Spleen (tissue), 11 donors: ENCODE results near the gene BLID. TPM values are rescaled to one million over a fixed set of nuclear protein-coding genes. Genes with fewer than 3 reads are reported as not detected.

Source experiments
- DNase-seq: peaks from one replicate; pipeline ENCODE4 v3.0.0-alpha.2; 2020
- H3K27ac ChIP-seq, 8 donors: fragments of 200-600 bp; sonication (generic) in 7 of 8; 1 replicate in 4 of 8; 2 replicates in 4 of 8; pipeline versions ENCODE4 v1.5.0 to v1.8.0; 2016 to 2021; ENCODE audit warnings: inconsistent platforms in 4 of 8, mild to moderate bottlenecking in 4 of 8, moderate library complexity in 1 of 8
- H3K27me3 ChIP-seq, 7 donors: fragments of 200-600 bp; sonication (generic) in 6 of 7; replicated peaks in 1 of 7; 1 replicate in 4 of 7; 2 replicates in 3 of 7; pipeline versions ENCODE4 v1.5.0 to v1.8.0; 2016 to 2021; ENCODE audit warnings: inconsistent platforms in 3 of 7, mild to moderate bottlenecking in 1 of 7
- H3K36me3 ChIP-seq, 6 donors: fragments of 200-600 bp; sonication (generic) in 5 of 6; 1 replicate in 4 of 6; 2 replicates in 2 of 6; pipeline versions ENCODE4 v1.5.0 to v1.8.0; 2016 to 2021; ENCODE audit warnings: inconsistent platforms in 2 of 6
- H3K4me1 ChIP-seq, 6 donors: fragments of 200-600 bp; sonication (generic) in 5 of 6; 1 replicate in 3 of 6; 2 replicates in 3 of 6; pipeline versions ENCODE4 v1.5.0 to v1.8.0; 2016 to 2021; ENCODE audit warnings: inconsistent platforms in 3 of 6
- H3K4me3 ChIP-seq, 8 donors: fragments of 200-600 bp; sonication (generic) in 7 of 8; 1 replicate in 4 of 8; 2 replicates in 4 of 8; pipeline versions ENCODE4 v1.5.0 to v1.8.0; 2016 to 2021; ENCODE audit warnings: inconsistent platforms in 4 of 8, mild to moderate bottlenecking in 4 of 8, moderate library complexity in 2 of 8
- H3K9me3 ChIP-seq, 8 donors: fragments of 200-600 bp; sonication (generic) in 7 of 8; 1 replicate in 4 of 8; 2 replicates in 4 of 8; pipeline versions ENCODE4 v1.5.0 to v1.8.0; 2016 to 2021; ENCODE audit warnings: inconsistent platforms in 4 of 8
- CTCF ChIP-seq, 11 experiments: fragments of 200-600 bp in 7 of 11; fragments of 450-650 bp in 4 of 11; sonication (generic) in 4 of 11; IDR thresholded peaks in 8 of 11; conservative IDR thresholded peaks in 3 of 11; 1 replicate in 7 of 11; 2 replicates in 4 of 11; pipeline versions ENCODE4 v1.4.0 to v1.8.0; 2016 to 2021; ENCODE audit warnings: antibody characterized with exemption in 11 of 11, inconsistent platforms in 4 of 11, mild to moderate bottlenecking in 1 of 11
- POLR2A ChIP-seq, 3 donors: fragments of 450-650 bp; IDR thresholded peaks; one replicate each; pipeline ENCODE4 v1.5.1; 2017; ENCODE audit warnings: antibody characterized with exemption in 3 of 3, mild to moderate bottlenecking in 1 of 3
- POLR2AphosphoS5 ChIP-seq, 3 donors: sonication (generic); formaldehyde crosslinking; IDR thresholded peaks; one replicate each; pipeline ENCODE4 v1.5.1; 2017; ENCODE audit warnings: antibody characterized with exemption in 3 of 3
- WGBS, 5 donors: extraction: QIAGEN DNeasy Blood & Tissue Kit in 3 of 5; methylation state at CpG; one replicate each; pipeline versions ENCODE4 v1.1.5 to v1.1.7; 2013 to 2018; 5-methylcytosine and 5-hydroxymethylcytosine counted together
- intact Hi-C: fragments of 100-400 bp; cut with DNase I; formaldehyde crosslinking; loops from one replicate; pipeline ENCODE4 v1.15.0; 2023; ENCODE audit warnings: low total_unique reads
- polyA plus RNA-seq, 3 donors: library from polyadenylated mRNA; stranded (reverse); fragments of 200-250 nt; gene quantifications; one replicate each; pipeline ENCODE4 v1.2.1, GENCODE V29; 2013
- total RNA-seq, 7 donors: library from RNA; depleted of rRNA in 3 of 7; stranded (reverse); fragments of >200 nt in 3 of 7; fragmentation: NEBNext Ultra II Directional in 4 of 7; extraction: Animal tissue kit (Norgen Biotek cat#: 25700) in 4 of 7; gene quantifications; one replicate each; pipeline versions ENCODE4 v1.1.0 to v1.2.1, GENCODE V29; 2016 to 2021
- donor health status: healthy with polysubstance abuse.
- donor health status: DM: no; HTN: no; CAD: no; lungs with moderate emphysema.
- donor health status: DM: no; HTN: no; CAD: no.
- donor health status: Bipolar disorder and iron deficiency.
- donor health status: healthy.
- donor health status: DM: no; HTN: no; CAD: no.
- donor health status: DM: yes; HTN: yes; CAD: no.

The BLID gene
- total and polyA plus RNA-seq, 10 donors = 0.61 to 0.64 TPM; not detected in 8

- TF ChIP-seq POLR2A (IDR thresholded peaks at IDR 0.05) (no peak), POLR2AphosphoS5 (IDR thresholded peaks at IDR 0.05) (no peak), CTCF (IDR thresholded peaks at IDR 0.05 in 8 of 11, conservative IDR thresholded peaks at IDR 0.05 in 3 of 11) (no peak)
- peak overlapping the region in 7 of 8 donors; percentile 26 to 68 (median 44) for H3K27ac ChIP-seq
- H3K36me3 ChIP-seq = no peaks in the 10 kb centered on the region
- 5 to 8% (median 5%) methylated on average over 11 of the region's 11 CpGs for WGBS, 5 donors
- H3K4me1 ChIP-seq = peaks cover 0 to 24% (median 8%) of the 10 kb centered on the region in 6 donors
- H3K4me3 ChIP-seq = peak overlapping the region in 7 of 8 donors; percentile 15 to 57 (median 24)
- no peak for DNase-seq
- intact Hi-C loops = no loop called here
- no peaks in the 10 kb centered on the region for H3K9me3 ChIP-seq
- H3K27me3 ChIP-seq = peaks cover 0 to 80% (median 20%) of the 10 kb centered on the region in 7 donors
Measured at GRCh38 chr11:122100756-122101080, 15.3 kb downstream of the BLID start.

- intact Hi-C loops = no loop called here
- peaks cover 0 to 84% (median 20%) of the 10 kb centered on the region in 7 donors for H3K27me3 ChIP-seq
Measured at GRCh38 chr11:122100037-122100755, 15.8 kb downstream of the BLID start.

GRCh38 chr11:122099374-122100036, 16.5 kb downstream of the BLID start:
- H3K4me1 ChIP-seq = peaks cover 0 to 24% (median 8%) of the 10 kb centered on the region in 6 donors
- intact Hi-C loops = no loop called here
- DNase-seq = no peak
- TF ChIP-seq CTCF (IDR thresholded peaks at IDR 0.05 in 8 of 11, conservative IDR thresholded peaks at IDR 0.05 in 3 of 11) (no peak), POLR2AphosphoS5 (IDR thresholded peaks at IDR 0.05) (no peak)
- H3K27me3 ChIP-seq = peaks cover 0 to 84% (median 20%) of the 10 kb centered on the region in 7 donors
- no peaks in the 10 kb centered on the region for H3K36me3 ChIP-seq
- no peaks in the 10 kb centered on the region for H3K9me3 ChIP-seq
- peak overlapping the region in 4 of 8 donors; percentile 44 to 68 (median 54) for H3K27ac ChIP-seq
- peak overlapping the region in 6 of 8 donors; percentile 1 to 57 (median 26) for H3K4me3 ChIP-seq
- WGBS, 5 donors = 60 to 72% (median 65%) methylated on average over 13 of the region's 13 CpGs

More at GRCh38 chr11:122100037-122100755, 15.8 kb downstream of the BLID start:
- DNase-seq = no peak
- Histone ChIP-seq H3K36me3 (no peaks in the 10 kb centered on the region), H3K4me1 (peaks cover 0 to 24% (median 8%) of the 10 kb centered on the region in 6 donors), H3K4me3 (peak overlapping the region in 7 of 8 donors; percentile 15 to 57 (median 24)), H3K9me3 (no peaks in the 10 kb centered on the region), H3K27ac (peak overlapping the region in 7 of 8 donors; percentile 26 to 68 (median 44))
- WGBS, 5 donors = 11 to 21% (median 13%) methylated on average over 27 of the region's 27 CpGs
- TF ChIP-seq CTCF (IDR thresholded peaks at IDR 0.05 in 8 of 11, conservative IDR thresholded peaks at IDR 0.05 in 3 of 11) (no peak), POLR2AphosphoS5 (IDR thresholded peaks at IDR 0.05) (no peak), POLR2A (IDR thresholded peaks at IDR 0.05) (no peak)
